Heart left ventricle (tissue), 16 donors: ENCODE data around the gene P2RY11. TPM values are rescaled to one million over a fixed set of nuclear protein-coding genes. Genes with fewer than 3 reads are reported as not detected.
A peak's percentile ranks its signal among the peaks of the same experiment; 100 is the strongest.

Source experiments
- ATAC-seq, 4 donors: fragments of 200-7000 bp; cut with Tn5 transposase; one replicate each; pipeline ENCODE4 v1.9.1; 2020 to 2022; ENCODE audit warnings: moderate library complexity in 4 of 4, mild to moderate bottlenecking in 3 of 4, moderate number of reproducible peaks in 1 of 4
- DNase-seq, 5 donors: peaks; one replicate each; pipeline ENCODE4 v3.0.0-alpha.2; 2020
- H3K27ac ChIP-seq, 12 donors: fragments of 200-600 bp; sonication (generic) in 4 of 12; one replicate each; pipeline versions ENCODE4 v1.5.0 to v1.8.0; 2016 to 2022; ENCODE audit warnings: mild to moderate bottlenecking in 2 of 12
- H3K27me3 ChIP-seq, 9 donors: fragments of 200-600 bp; sonication (generic) in 2 of 9; one replicate each; pipeline versions ENCODE4 v1.5.1 to v1.8.0; 2016 to 2022; ENCODE audit warnings: mild to moderate bottlenecking in 3 of 9
- H3K36me3 ChIP-seq, 9 donors: fragments of 200-600 bp; sonication (generic) in 2 of 9; one replicate each; pipeline versions ENCODE4 v1.5.0 to v1.8.0; 2018 to 2022; ENCODE audit warnings: mild to moderate bottlenecking in 2 of 9
- H3K4me1 ChIP-seq, 12 donors: fragments of 200-600 bp; sonication (generic) in 4 of 12; one replicate each; pipeline versions ENCODE4 v1.5.0 to v1.8.0; 2016 to 2022; ENCODE audit warnings: mild to moderate bottlenecking in 3 of 12
- H3K4me3 ChIP-seq, 12 donors: fragments of 200-600 bp; sonication (generic) in 4 of 12; one replicate each; pipeline versions ENCODE4 v1.5.0 to v1.8.0; 2017 to 2022; ENCODE audit warnings: mild to moderate bottlenecking in 9 of 12, moderate library complexity in 4 of 12
- H3K9me3 ChIP-seq, 12 donors: fragments of 200-600 bp; sonication (generic) in 4 of 12; one replicate each; pipeline versions ENCODE4 v1.5.0 to v1.8.0; 2016 to 2022; ENCODE audit warnings: mild to moderate bottlenecking in 1 of 12
- CTCF ChIP-seq, 12 donors: fragments of 200-600 bp; sonication (generic) in 4 of 12; IDR thresholded peaks; one replicate each; pipeline versions ENCODE4 v1.5.0 to v1.8.0; 2018 to 2022; ENCODE audit warnings: antibody characterized with exemption in 12 of 12, mild to moderate bottlenecking in 5 of 12
- POLR2A ChIP-seq, 2 donors: fragments of 450-650 bp; IDR thresholded peaks; one replicate each; pipeline ENCODE4 v1.6.1; 2017; ENCODE audit warnings: antibody characterized with exemption in 2 of 2, mild to moderate bottlenecking in 2 of 2, moderate library complexity in 2 of 2
- WGBS, 4 donors: extraction: QIAGEN DNeasy Blood & Tissue Kit in 2 of 4; methylation state at CpG; one replicate each; pipeline versions ENCODE4 v1.1.5 to v1.1.7; 2013 to 2018; 5-methylcytosine and 5-hydroxymethylcytosine counted together
- intact Hi-C, 10 donors: fragments of 100-400 bp; cut with DNase I; formaldehyde crosslinking; loops; one replicate each; pipeline versions ENCODE4 v1.11.1 to v1.14.2; 2022
- polyA plus RNA-seq, 2 donors: library from polyadenylated mRNA; stranded (reverse); fragments of 200-250 nt; gene quantifications; one replicate each; pipeline ENCODE4 v1.2.3, GENCODE V29; 2013
- total RNA-seq, 9 donors: library from RNA; depleted of rRNA in 2 of 9; stranded (reverse); fragments of >200 nt in 2 of 9; fragmentation: NEBNext Ultra II Directional in 3 of 9; extraction: Animal tissue kit (Norgen Biotek cat#: 25700) in 3 of 9; gene quantifications; one replicate each; pipeline versions ENCODE4 v1.1.0 to v1.2.4, GENCODE V29; 2016 to 2023
- donor health status: ischemic (EF 13 %, LVEDD 7.1; RV severe dilation, severe dysfunction).
- donor health status: healthy with polysubstance abuse.
- donor health status: DM: no; HTN: yes; CAD: no.
- donor health status: DM: no; HTN: no; CAD: no.
- donor health status: ischemic (EF 25% LVEDD 6.9; RV normal size, moderate dysfunction).
- donor health status: ischemic (EF 25% LVEDD 5.7; RV mildly dilated, moderate dysfunction).
- donor health status: healthy.
- donor health status: DM: yes; HTN: yes; CAD: no.
- donor health status: ischemic (EF 35%, LVEDD 5.7; RV mildly dilated, moderate dysfunction).
- donor health status: nonischemic (EF 11% LVEDD 7.7; RV severe dilation, severe dysfunction).
- donor health status: DM: yes; HTN: yes; CAD: no.
- donor health status: PGD.
- donor health status: ischemic (EF 29% LVEDD 5.4; RV normal size, mild dysfunction).
- donor health status: nonischemic (EF 23%, LVEDD 6.1; RV moderate dilation, normal function).

Gene P2RY11
- total and polyA plus RNA-seq, 11 donors = 3.1 to 11.7 (median 5.2) TPM

- Histone ChIP-seq H3K4me1 (peaks cover 0 to 11% (median 0%) of the 10 kb centered on the region in 12 donors), H3K36me3 (peaks cover 0 to 39% (median 10%) of the 10 kb centered on the region in 9 donors), H3K9me3 (no peaks in the 10 kb centered on the region), H3K4me3 (no peak overlapping the region), H3K27ac (peak overlapping the region in 2 of 12 donors; percentile 13 to 94), H3K27me3 (no peaks in the 10 kb centered on the region)
- no peak for TF ChIP-seq POLR2A (IDR thresholded peaks at IDR 0.05)
- TF ChIP-seq CTCF (IDR thresholded peaks at IDR 0.05) = no peak
- intact Hi-C loops = no loop called here
- DNase-seq (no peak), ATAC-seq (peak in 3 of 4 donors; percentile 33 to 60 (median 48))
- WGBS, 4 donors = 88 to 94% (median 90%) methylated on average over 4 of the region's 4 CpGs
Measured at GRCh38 chr19:10126213-10126639, 14.7 kb downstream of the P2RY11 start.

- H3K4me3 ChIP-seq = no peak overlapping the region
- TF ChIP-seq POLR2A (IDR thresholded peaks at IDR 0.05) = no peak
- no peak for TF ChIP-seq CTCF (IDR thresholded peaks at IDR 0.05)
- DNase-seq = no peak
- H3K4me1 ChIP-seq = peaks cover 0 to 7% (median 0%) of the 10 kb centered on the region in 12 donors
- no peaks in the 10 kb centered on the region for H3K9me3 ChIP-seq
- intact Hi-C loops = no loop called here
- 92 to 96% (median 94%) methylated on average over 6 to 7 of the region's 7 CpGs for WGBS, 4 donors
- peaks cover 0 to 99% (median 66%) of the 10 kb centered on the region in 9 donors for H3K36me3 ChIP-seq
- no peak for ATAC-seq
- H3K27ac ChIP-seq = no peak overlapping the region
- H3K27me3 ChIP-seq = no peaks in the 10 kb centered on the region
Measured at GRCh38 chr19:10132905-10133304, 21.4 kb downstream of the P2RY11 start.

DNA sequence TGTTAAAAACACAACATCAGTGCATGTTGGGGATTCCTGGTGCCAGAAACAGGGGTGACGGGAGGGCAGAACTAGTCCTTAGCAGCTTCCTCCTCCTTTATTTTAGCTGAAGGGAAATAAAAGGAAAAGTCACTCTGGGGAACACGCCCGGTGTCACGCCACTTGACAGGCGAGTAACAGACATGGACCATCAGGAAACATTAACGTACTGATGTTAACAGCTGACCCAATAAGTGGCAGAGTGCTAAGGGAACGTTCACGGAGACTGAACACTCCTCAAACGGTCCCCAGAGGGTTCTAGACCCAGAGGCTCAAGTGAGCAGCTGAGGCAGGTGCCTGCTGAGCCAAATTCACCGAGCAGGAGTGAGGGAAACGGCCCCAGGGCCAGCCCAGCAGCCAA lies 22.1 kb downstream of the P2RY11 start:
- 87 to 90% (median 89%) methylated on average over 11 of the region's 11 CpGs for WGBS, 4 donors
- peaks cover 0 to 7% (median 0%) of the 10 kb centered on the region in 12 donors for H3K4me1 ChIP-seq
- DNase-seq = no peak
- TF ChIP-seq POLR2A (IDR thresholded peaks at IDR 0.05) = no peak
- no peak for TF ChIP-seq CTCF (IDR thresholded peaks at IDR 0.05)
- no peak overlapping the region for H3K27ac ChIP-seq
- H3K36me3 ChIP-seq = peaks cover 0 to 99% (median 72%) of the 10 kb centered on the region in 9 donors
- no peak overlapping the region for H3K4me3 ChIP-seq
- no peaks in the 10 kb centered on the region for H3K27me3 ChIP-seq
- no peaks in the 10 kb centered on the region for H3K9me3 ChIP-seq
- intact Hi-C loops = no loop called here
- no peak for ATAC-seq

- no peak overlapping the region for H3K4me3 ChIP-seq
- H3K27me3 ChIP-seq = no peaks in the 10 kb centered on the region
- peaks cover 0 to 99% (median 75%) of the 10 kb centered on the region in 9 donors for H3K36me3 ChIP-seq
- intact Hi-C loops = no loop called here
- peaks cover 0 to 7% (median 0%) of the 10 kb centered on the region in 12 donors for H3K4me1 ChIP-seq
- no peak for DNase-seq
- TF ChIP-seq CTCF (IDR thresholded peaks at IDR 0.05) (no peak), POLR2A (IDR thresholded peaks at IDR 0.05) (no peak)
- no peaks in the 10 kb centered on the region for H3K9me3 ChIP-seq
- no peak overlapping the region for H3K27ac ChIP-seq
- no peak for ATAC-seq
- WGBS, 4 donors = 84 to 93% (median 92%) methylated on average over 5 to 9 of the region's 9 CpGs
Measured at GRCh38 chr19:10134040-10134439, 22.5 kb downstream of the P2RY11 start.
